MM.1S (cell line): Measurements from ENCODE around the gene DHRS7.

Experiments used
- DNase-seq: peaks from one replicate; pipeline ENCODE4 v3.0.0-alpha.2; 2015
- H2AFZ ChIP-seq: fragments of 300-600 bp; sonication (generic); 2 replicates; pipeline ENCODE4 v1.6.0; 2016; ENCODE audit warnings: antibody characterized with exemption, low read length
- H3F3A ChIP-seq: fragments of 300-600 bp; sonication (generic); 2 replicates; pipeline ENCODE4 v1.6.1; 2016; ENCODE audit warnings: mild to moderate bottlenecking, antibody characterized with exemption, low read length, moderate library complexity, mixed read lengths; ENCODE audit not compliant: insufficient read depth
- H3K27ac ChIP-seq: fragments of 300-600 bp; sonication (generic); 2 replicates; pipeline ENCODE4 v1.5.1; 2016; ENCODE audit warnings: mild to moderate bottlenecking, low read length
- H3K27me3 ChIP-seq: fragments of 300-600 bp; sonication (generic); replicated peaks from 2 replicates; pipeline ENCODE4 v1.6.0; 2016; ENCODE audit warnings: low read length; ENCODE audit not compliant: insufficient read depth
- H3K36me3 ChIP-seq: fragments of 300-600 bp; sonication (generic); replicated peaks from 2 replicates; pipeline ENCODE4 v1.6.1; 2016; ENCODE audit warnings: mild to moderate bottlenecking, low read length, mixed read lengths; ENCODE audit not compliant: insufficient read depth
- H3K4me1 ChIP-seq: fragments of 300-600 bp; sonication (generic); 2 replicates; pipeline ENCODE4 v1.6.1; 2016; ENCODE audit warnings: low read length, mixed read lengths
- H3K4me2 ChIP-seq: fragments of 300-600 bp; sonication (generic); 2 replicates; pipeline ENCODE4 v1.6.0; 2016; ENCODE audit warnings: low read depth, low read length
- H3K4me3 ChIP-seq: fragments of 300-600 bp; sonication (generic); 2 replicates; pipeline ENCODE4 v1.5.1; 2016; ENCODE audit warnings: low read length, mixed read lengths
- H3K79me2 ChIP-seq: fragments of 300-600 bp; sonication (generic); 2 replicates; pipeline ENCODE4 v1.6.1; 2016; ENCODE audit warnings: mixed run types, low read length, mixed read lengths
- H3K9ac ChIP-seq: fragments of 300-600 bp; sonication (generic); 2 replicates; pipeline ENCODE4 v1.6.1; 2016; ENCODE audit warnings: low read length, mixed read lengths
- H3K9me2 ChIP-seq: fragments of 300-600 bp; sonication (generic); replicated peaks from 2 replicates; pipeline ENCODE4 v1.6.1; 2016; ENCODE audit warnings: mild to moderate bottlenecking, low read length, mixed read lengths; ENCODE audit not compliant: insufficient read depth
- H3K9me3 ChIP-seq: fragments of 300-600 bp; sonication (generic); replicated peaks from 2 replicates; pipeline ENCODE4 v1.6.1; 2016; ENCODE audit warnings: mild to moderate bottlenecking, low read length, mixed read lengths; ENCODE audit not compliant: insufficient read depth
- H4K20me1 ChIP-seq: fragments of 300-600 bp; sonication (generic); 2 replicates; pipeline ENCODE4 v1.6.1; 2016; ENCODE audit warnings: mild to moderate bottlenecking, low read length, moderate library complexity, mixed read lengths; ENCODE audit not compliant: insufficient read depth
- CTCF ChIP-seq: fragments of 300-600 bp; sonication (generic); IDR thresholded peaks from 2 replicates; pipeline ENCODE4 v1.5.1; 2016; ENCODE audit warnings: antibody characterized with exemption, low read length, mixed read lengths
- EZH2 ChIP-seq: fragments of 300-600 bp; sonication (generic); optimal IDR thresholded peaks from 2 replicates; pipeline ENCODE3; 2017; ENCODE audit warnings: low read depth, mild to moderate bottlenecking, antibody characterized with exemption, low read length, mixed read lengths
- EZH2phosphoT487 ChIP-seq: fragments of 300-600 bp; sonication (generic); IDR thresholded peaks from 2 replicates; pipeline ENCODE4 v1.6.1; 2018; ENCODE audit warnings: antibody characterized with exemption, low read length

DHRS7 gene

GRCh38 chr14:60133487-60133886, 31.7 kb downstream of the DHRS7 start:
- H4K20me1 ChIP-seq: no peaks in the 10 kb centered on the region
- DNase-seq: no peak
- no peaks in the 10 kb centered on the region for H3K9me2 ChIP-seq
- no peaks in the 10 kb centered on the region for H3K79me2 ChIP-seq
- H3K4me1 ChIP-seq: no peaks in the 10 kb centered on the region
- no peak overlapping the region for H3K4me2 ChIP-seq
- no peaks in the 10 kb centered on the region for H3F3A ChIP-seq
- H3K27ac ChIP-seq: no peak overlapping the region
- H3K9ac ChIP-seq: no peak overlapping the region
- no peak overlapping the region for H3K4me3 ChIP-seq
- no peak overlapping the region for H2AFZ ChIP-seq
- no peaks in the 10 kb centered on the region for H3K27me3 ChIP-seq
- no peaks in the 10 kb centered on the region for H3K36me3 ChIP-seq
- TF ChIP-seq EZH2phosphoT487 (no peak), CTCF (no peak), EZH2 (no peak)
- no peaks in the 10 kb centered on the region for H3K9me3 ChIP-seq

- Histone ChIP-seq H3K4me1 (no peaks in the 10 kb centered on the region), H2AFZ (no peak overlapping the region), H3K27me3 (no peaks in the 10 kb centered on the region), H4K20me1 (no peaks in the 10 kb centered on the region), H3K27ac (no peak overlapping the region), H3K4me3 (no peak overlapping the region), H3K79me2 (no peaks in the 10 kb centered on the region), H3K9me3 (no peaks in the 10 kb centered on the region), H3K4me2 (no peak overlapping the region), H3K9me2 (no peaks in the 10 kb centered on the region), H3F3A (no peaks in the 10 kb centered on the region), H3K36me3 (no peaks in the 10 kb centered on the region), H3K9ac (no peak overlapping the region)
- TF ChIP-seq CTCF (no peak), EZH2 (no peak), EZH2phosphoT487 (no peak)
- DNase-seq: no peak
Measured at GRCh38 chr14:60125918-60126317, 39.3 kb downstream of the DHRS7 start.

GRCh38 chr14:60116181-60116580, 49.0 kb downstream of the DHRS7 start:
- Histone ChIP-seq H3K27ac (no peak overlapping the region), H3K27me3 (no peaks in the 10 kb centered on the region), H4K20me1 (no peaks in the 10 kb centered on the region), H3K9me3 (no peaks in the 10 kb centered on the region), H3K9me2 (no peaks in the 10 kb centered on the region), H3K4me1 (0 out of 2 replicates have a peak, but pooled peaks cover 3% of the 10 kb centered on the region), H3K79me2 (no peaks in the 10 kb centered on the region), H3K4me3 (no peak overlapping the region), H3K36me3 (no peaks in the 10 kb centered on the region), H3F3A (no peaks in the 10 kb centered on the region), H3K9ac (no peak overlapping the region), H2AFZ (no peak overlapping the region), H3K4me2 (no peak overlapping the region)
- no peak for DNase-seq
- no peak for TF ChIP-seq CTCF
- TF ChIP-seq EZH2: no peak
- no peak for TF ChIP-seq EZH2phosphoT487
